SK-N-MC (cell line): ENCODE data around the gene DMBT1.

Source experiments
- EZH2 ChIP-seq: fragments of 200-600 bp; sonication (generic); IDR thresholded peaks from one replicate; pipeline ENCODE4 v1.6.1; 2017; ENCODE audit warnings: antibody characterized with exemption
- POLR2AphosphoS5 ChIP-seq: IDR thresholded peaks from 2 replicates; pipeline ENCODE4 v1.6.1; 2012; ENCODE audit warnings: mild to moderate bottlenecking, low read depth, low read length, borderline replicate concordance

DNA sequence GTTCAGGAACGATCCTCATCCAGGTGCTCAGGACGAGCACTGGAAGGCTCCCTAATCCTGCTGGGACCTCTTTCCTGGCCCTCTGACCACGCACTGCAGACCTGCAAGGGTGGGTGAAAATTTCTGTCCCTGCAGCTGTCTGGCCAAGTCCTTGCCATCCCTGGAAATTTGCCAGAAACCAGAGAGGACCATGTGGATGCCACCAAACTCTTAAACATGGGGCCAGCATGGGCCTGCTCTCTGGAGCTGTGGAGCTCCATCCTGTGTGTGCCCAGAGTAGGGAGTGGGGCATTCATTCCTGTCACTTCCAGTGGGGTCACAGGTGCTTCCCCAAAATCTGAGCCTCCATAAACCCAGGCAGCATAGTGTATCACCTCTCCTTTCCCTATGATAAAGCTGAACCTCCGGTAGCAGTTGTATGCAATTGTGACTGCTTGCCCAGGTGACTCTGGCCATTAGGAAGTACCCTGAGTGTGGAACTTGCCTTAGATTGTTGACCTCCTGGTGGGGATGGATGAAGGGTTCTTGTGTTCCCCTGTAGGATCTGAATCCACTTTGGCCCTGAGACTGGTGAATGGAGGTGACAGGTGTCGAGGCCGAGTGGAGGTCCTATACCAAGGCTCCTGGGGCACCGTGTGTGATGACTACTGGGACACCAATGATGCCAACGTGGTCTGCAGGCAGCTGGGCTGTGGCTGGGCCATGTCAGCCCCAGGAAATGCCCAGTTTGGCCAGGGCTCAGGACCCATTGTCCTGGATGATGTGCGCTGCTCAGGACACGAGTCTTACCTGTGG is 57.1 kb downstream of the DMBT1 start:
- TF ChIP-seq POLR2AphosphoS5 (no peak), EZH2 (no peak)
